Activated CD4-positive, CD25-positive, alpha-beta regulatory T cell (primary cell): Measurements from ENCODE around the gene ACSL6.

Experiments
- DNase-seq, 4 experiments: peaks; one replicate each; lab custom pipeline; 2025; lab: John Stamatoyannopoulos, UW

ACSL6 gene

GRCh38 chr5:131979816-131980215, 31.6 kb downstream of the ACSL6 start:
- DNase-seq = no peak

- no peak for DNase-seq
Measured at GRCh38 chr5:131977212-131977604, 34.2 kb downstream of the ACSL6 start.

- DNase-seq = no peak
Measured at GRCh38 chr5:131976414-131977211, 34.8 kb downstream of the ACSL6 start.

GRCh38 chr5:131974956-131975726, 36.3 kb downstream of the ACSL6 start:
- DNase-seq = no peak

- DNase-seq = no peak
Measured at GRCh38 chr5:131974622-131974955, 36.9 kb downstream of the ACSL6 start.

- no peak for DNase-seq
Measured at GRCh38 chr5:131974016-131974415, 37.4 kb downstream of the ACSL6 start.

GRCh38 chr5:131973089-131973712, 38.3 kb downstream of the ACSL6 start:
- DNase-seq = no peak

GRCh38 chr5:131968396-131968954, 43.0 kb downstream of the ACSL6 start:
- DNase-seq = no peak

GRCh38 chr5:131966551-131966950, 44.9 kb downstream of the ACSL6 start:
- no peak for DNase-seq

- no peak for DNase-seq
Measured at GRCh38 chr5:131965826-131966415, 45.5 kb downstream of the ACSL6 start.

GRCh38 chr5:131959906-131960305, 51.6 kb downstream of the ACSL6 start:
- no peak for DNase-seq

GRCh38 chr5:131959136-131959535, 52.3 kb downstream of the ACSL6 start:
- no peak for DNase-seq

- no peak for DNase-seq
Measured at GRCh38 chr5:131957721-131958441, 53.6 kb downstream of the ACSL6 start.

GRCh38 chr5:131953969-131954368, 57.5 kb downstream of the ACSL6 start:
- DNase-seq = no peak

- DNase-seq = no peak
Measured at GRCh38 chr5:131952301-131952857, 59.1 kb downstream of the ACSL6 start.

- DNase-seq = no peak
Measured at GRCh38 chr5:131950706-131951105, 60.8 kb downstream of the ACSL6 start.

GRCh38 chr5:131947445-131947844, 64.0 kb downstream of the ACSL6 start:
- no peak for DNase-seq

GRCh38 chr5:131945551-131946168, 65.8 kb downstream of the ACSL6 start, which contains the start of gene MEIKIN:
Gene MEIKIN (minus strand): TSS chr5:131945663. CDS start chr5:131945505, 158 bp downstream.
- no peak for DNase-seq

GRCh38 chr5:131944702-131945550, 66.5 kb downstream of the ACSL6 start:
- DNase-seq = no peak

- DNase-seq = no peak
Measured at GRCh38 chr5:131943916-131944315, 67.5 kb downstream of the ACSL6 start.
